GM12875 (cell line): ENCODE measurements around the gene MYH7B.

Experiments used
- H3K4me3 ChIP-seq: one replicate; pipeline ENCODE4 v1.5.1; 2011; ENCODE audit warnings: low read depth, low read length, control low read depth
- TF ChIP-seq, protein P1 (sequence below): IDR thresholded peaks from 2 replicates; pipeline ENCODE4 v1.5.1; 2011; ENCODE audit warnings: low read depth, mild to moderate bottlenecking, control low read depth, inconsistent platforms, low read length, moderate library complexity, borderline replicate concordance; ENCODE audit not compliant: insufficient read depth

Gene MYH7B

GRCh38 chr20:34982270-34983088 is 26.8 kb downstream of the MYH7B start:
- TF ChIP-seq, protein P1, sequence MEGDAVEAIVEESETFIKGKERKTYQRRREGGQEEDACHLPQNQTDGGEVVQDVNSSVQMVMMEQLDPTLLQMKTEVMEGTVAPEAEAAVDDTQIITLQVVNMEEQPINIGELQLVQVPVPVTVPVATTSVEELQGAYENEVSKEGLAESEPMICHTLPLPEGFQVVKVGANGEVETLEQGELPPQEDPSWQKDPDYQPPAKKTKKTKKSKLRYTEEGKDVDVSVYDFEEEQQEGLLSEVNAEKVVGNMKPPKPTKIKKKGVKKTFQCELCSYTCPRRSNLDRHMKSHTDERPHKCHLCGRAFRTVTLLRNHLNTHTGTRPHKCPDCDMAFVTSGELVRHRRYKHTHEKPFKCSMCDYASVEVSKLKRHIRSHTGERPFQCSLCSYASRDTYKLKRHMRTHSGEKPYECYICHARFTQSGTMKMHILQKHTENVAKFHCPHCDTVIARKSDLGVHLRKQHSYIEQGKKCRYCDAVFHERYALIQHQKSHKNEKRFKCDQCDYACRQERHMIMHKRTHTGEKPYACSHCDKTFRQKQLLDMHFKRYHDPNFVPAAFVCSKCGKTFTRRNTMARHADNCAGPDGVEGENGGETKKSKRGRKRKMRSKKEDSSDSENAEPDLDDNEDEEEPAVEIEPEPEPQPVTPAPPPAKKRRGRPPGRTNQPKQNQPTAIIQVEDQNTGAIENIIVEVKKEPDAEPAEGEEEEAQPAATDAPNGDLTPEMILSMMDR: no peak
- no peak overlapping the region for H3K4me3 ChIP-seq

- no peak overlapping the region for H3K4me3 ChIP-seq
- TF ChIP-seq, protein P1: no peak
Observed at GRCh38 chr20:34983089-34983820, 27.6 kb downstream of the MYH7B start.

GRCh38 chr20:34983995-34984735 is 28.5 kb downstream of the MYH7B start:
- TF ChIP-seq, protein P1: no peak
- H3K4me3 ChIP-seq: no peak overlapping the region

DNA sequence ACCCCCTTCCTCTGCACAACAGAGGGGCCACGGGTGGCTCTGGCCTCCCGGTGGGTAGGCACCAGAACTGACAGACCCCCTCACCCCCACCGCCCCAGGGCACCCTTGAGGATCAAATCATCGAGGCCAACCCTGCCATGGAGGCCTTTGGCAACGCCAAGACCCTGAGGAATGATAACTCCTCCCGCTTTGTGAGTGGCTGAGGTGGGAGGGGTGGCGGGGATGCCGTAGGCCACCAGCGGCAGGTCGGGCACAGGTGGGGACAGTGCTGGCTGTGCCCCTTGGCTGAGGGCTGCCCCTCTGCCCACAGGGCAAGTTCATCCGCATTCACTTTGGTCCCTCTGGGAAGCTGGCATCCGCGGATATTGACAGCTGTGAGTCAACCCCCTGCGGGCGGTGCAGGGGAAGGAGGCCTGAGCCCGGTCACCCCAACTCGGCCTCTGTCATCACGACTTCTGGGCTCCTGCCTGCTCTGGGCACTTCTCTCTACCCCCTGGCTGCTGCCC is 29.1 kb downstream of the MYH7B start:
- H3K4me3 ChIP-seq: no peak overlapping the region
- TF ChIP-seq, protein P1: no peak

- TF ChIP-seq, protein P1: no peak
- H3K4me3 ChIP-seq: no peak overlapping the region
Observed at GRCh38 chr20:34985461-34986310, 30.0 kb downstream of the MYH7B start.
